HG02973 (cell line): Measurements from ENCODE around the gene ZNF48.

Experiments
- ATAC-seq: cut with Tn5 transposase; IDR thresholded peaks from one replicate; pipeline ENCODE4 v1.9.1; 2021; ENCODE audit warnings: moderate library complexity; ENCODE audit not compliant: unreplicated experiment

ZNF48 gene

DNA sequence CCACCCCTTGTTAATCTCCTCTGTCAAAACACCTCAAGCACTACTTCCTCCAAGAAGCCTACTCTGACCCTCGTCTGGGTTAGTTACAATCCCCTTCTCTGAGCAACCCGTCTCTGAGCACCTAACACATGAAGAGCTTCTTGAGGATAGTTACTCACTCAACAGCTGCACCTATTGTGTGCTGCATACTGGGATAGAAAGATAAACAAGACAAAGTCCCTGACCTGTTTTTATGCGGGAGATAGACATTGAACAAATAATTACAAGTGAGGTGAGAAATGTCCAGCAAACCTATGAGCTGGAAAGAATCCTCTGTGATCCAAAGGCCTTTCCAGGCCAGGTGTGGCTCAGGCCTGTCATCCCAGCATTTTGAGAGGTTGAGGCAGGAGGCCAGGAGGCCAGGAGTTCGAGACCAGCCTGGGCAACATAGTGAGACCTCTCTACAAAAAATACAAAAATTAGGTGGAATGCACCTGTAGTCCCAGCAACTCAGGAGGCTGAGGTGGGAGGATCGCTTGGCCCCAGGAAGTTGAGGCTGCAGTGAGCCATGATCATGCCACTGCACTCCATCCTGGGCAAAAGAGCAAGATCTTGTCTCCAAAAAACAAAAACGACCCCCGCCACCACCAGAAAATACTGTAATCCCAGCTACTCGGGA lies 6.7 kb downstream of the ZNF48 start:
- no peak for ATAC-seq

GRCh38 chr16:30406795-30407101 lies 11.5 kb downstream of the ZNF48 start:
- peak; percentile 4 for ATAC-seq

DNA sequence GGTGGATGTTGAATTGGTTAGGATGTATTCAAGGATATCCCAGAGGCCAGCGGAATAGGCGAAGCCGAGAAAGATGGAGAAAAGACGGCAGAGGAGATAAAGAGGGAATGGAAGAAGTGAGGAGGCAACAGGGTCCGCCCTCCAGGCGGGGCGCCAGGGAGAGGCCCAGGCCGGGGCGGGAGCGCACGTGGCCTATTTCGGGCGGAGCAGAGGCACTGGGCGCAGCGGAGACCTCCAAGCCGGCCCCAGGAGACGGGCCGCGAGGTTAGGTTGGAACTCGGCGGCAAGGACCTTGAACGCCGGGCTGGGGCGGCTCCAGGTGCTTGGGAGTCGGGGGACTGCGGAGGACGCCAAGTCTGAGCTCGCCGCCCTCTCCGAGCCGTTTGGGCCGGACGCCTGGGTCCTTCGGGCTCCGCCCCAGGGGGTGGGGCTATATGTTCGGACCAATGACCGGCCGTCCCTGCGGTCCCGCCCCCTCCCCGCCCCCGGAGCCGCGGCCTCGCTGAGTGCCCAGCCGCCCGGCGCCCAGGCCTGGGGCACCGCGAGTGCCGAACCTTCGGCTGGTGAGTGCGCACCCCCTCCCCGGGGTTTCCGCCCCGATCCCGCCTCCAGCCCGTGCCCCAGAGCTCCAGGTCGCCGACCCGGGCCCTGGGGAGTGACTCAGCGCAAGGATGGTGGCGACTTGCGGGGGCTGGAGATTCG lies 12.0 kb downstream of the ZNF48 start, which contains the start of gene ZNF771:
Gene ZNF771, plus strand, starts transcription at position 505 of the 702 bp plus-strand sequence. CDS start 448 bp downstream, outside the sequence.
- ATAC-seq, result peak; percentile 58

DNA sequence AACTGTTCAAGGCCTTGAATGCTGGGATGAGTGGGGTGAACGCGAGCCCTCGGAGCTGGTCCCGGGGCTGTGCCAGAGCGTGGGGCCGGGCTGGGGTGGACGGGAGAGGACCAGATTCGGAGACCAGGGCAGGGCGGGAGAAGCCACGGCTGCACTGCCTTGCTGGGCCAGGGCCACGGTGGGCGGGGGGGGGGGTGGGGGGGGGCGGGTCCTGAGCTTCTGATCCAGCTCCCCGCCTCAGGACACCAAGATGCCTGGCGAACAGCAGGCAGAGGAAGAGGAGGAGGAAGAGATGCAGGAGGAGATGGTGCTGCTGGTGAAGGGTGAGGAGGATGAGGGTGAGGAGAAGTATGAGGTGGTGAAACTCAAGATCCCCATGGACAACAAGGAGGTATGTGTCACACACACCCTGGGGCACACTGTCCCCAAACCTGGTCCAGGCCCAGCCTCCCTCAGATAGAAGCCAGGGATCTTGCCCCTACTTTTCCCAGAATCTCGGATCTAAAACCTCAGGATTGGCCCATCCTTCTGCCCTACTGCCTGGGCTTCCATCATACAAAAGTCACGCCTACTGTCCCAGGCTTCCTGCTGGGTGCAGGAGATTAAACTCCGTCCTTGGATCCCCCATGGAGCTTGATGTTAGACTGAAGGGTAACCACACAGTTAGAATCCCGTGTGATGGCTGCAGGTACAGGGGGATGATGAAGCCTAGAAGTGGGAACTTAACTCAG lies 12.7 kb downstream of the ZNF48 start:
- ATAC-seq, result peak; percentile 18

GRCh38 chr16:30409125-30410060 lies 14.2 kb downstream of the ZNF48 start:
- no peak for ATAC-seq

DNA sequence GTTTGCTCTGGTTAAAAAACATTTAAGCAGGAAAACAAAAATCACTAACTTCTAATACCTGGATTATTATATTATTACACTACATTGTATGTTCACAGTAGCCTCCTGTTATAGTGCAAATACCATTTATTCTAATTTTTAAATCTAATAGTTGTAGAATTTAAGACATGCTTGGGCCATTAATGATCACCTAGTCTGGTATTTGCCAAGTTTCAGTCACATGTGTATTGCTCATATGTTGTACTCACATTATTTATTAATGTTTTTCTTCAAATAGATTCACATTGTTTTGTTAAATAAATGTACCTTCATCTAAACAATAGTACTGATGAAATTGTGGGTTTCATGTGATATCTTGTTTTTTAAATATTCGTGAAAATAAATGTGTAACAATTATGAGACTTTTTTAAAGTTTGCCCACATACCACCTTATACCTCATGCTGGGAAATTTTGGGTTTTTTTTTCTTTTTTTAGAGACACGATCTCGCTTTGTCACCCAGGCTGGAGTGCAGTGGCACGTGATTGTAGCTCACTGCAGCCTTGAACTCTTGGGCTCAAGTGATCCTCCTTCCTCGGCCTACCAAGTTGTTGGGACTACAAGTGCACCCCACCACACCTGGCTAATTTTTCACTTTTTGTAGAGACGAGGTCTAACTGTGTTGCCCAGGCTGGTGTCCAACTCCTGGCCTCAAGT lies 18.0 kb downstream of the ZNF48 start:
- no peak for ATAC-seq

DNA sequence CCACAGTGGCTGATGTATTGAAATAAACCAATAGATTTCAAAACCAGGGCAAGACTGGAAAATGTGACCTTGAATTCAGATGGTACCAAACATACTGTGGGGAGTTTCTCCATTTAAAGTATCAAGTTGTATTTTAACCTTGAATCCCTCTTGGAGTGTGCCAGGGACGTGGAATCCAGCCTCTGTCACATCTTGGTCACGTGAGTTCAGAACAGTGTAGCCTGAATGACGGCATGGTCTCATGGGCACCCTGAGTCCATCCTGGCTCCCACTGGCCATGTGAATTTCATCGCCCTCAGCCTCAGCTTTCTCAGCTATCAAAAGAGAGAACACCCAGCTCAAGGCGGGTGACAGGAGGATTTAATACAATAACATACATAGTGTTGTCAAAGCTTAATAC lies 18.9 kb downstream of the ZNF48 start:
- ATAC-seq, result no peak

- no peak for ATAC-seq
These were observed 20.9 kb downstream of the ZNF48 start for GRCh38 chr16:30416047-30416603.

GRCh38 chr16:30416624-30417528 lies 21.7 kb downstream of the ZNF48 start:
- no peak for ATAC-seq

DNA sequence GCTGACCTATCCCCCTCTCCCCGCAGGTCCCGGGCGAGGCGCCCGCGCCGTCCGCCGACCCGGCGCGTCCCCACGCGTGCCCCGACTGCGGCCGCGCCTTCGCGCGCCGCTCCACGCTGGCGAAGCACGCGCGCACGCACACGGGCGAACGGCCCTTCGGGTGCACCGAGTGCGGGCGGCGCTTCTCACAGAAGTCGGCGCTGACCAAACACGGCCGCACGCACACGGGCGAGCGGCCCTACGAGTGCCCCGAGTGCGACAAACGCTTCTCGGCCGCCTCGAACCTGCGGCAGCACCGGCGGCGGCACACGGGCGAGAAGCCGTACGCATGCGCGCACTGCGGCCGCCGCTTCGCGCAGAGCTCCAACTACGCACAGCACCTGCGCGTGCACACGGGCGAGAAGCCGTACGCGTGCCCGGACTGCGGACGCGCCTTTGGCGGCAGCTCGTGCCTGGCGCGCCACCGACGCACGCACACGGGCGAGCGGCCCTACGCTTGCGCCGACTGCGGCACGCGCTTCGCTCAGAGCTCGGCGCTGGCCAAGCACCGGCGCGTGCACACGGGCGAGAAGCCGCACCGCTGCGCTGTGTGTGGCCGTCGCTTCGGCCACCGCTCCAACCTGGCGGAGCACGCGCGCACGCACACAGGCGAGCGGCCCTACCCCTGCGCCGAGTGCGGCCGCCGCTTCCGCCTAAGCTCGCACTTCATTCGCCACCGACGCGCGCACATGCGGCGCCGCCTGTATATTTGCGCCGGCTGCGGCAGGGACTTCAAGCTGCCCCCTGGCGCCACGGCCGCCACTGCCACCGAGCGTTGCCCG lies 22.5 kb downstream of the ZNF48 start:
- ATAC-seq, result no peak

- ATAC-seq, result no peak
These were observed 23.3 kb downstream of the ZNF48 start for GRCh38 chr16:30418350-30419181.

GRCh38 chr16:30421010-30421409 lies 25.8 kb downstream of the ZNF48 start:
- no peak for ATAC-seq

DNA sequence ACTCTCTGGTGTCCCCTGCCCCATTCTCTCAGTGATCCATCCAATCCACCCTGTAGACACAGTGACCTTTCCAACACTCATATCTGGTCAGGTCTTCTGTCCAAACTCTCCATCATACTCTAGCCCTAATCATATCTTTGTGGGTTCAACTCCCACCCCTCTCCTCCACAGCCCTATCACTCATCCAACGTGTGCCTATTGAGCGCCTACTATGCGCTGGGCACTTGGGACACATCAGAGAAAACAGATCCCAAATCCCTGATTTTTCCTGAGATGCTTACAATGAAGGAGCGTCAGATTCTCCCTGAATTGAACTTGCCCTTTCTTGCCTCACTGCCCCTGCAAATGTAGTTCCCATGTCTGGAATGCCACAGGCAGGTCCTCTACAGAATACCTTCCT lies 32.8 kb downstream of the ZNF48 start:
- no peak for ATAC-seq

GRCh38 chr16:30429418-30429677 lies 34.1 kb downstream of the ZNF48 start:
- ATAC-seq, result no peak

GRCh38 chr16:30429678-30430427 lies 34.6 kb downstream of the ZNF48 start, which contains the start of gene DCTPP1:
Gene DCTPP1, minus strand, starts transcription at chr16:30430030. Its CDS starts 50 bp downstream, at chr16:30429980.
- ATAC-seq, result peak; percentile 95

GRCh38 chr16:30430428-30430970 lies 35.3 kb downstream of the ZNF48 start:
- ATAC-seq, result peak; percentile 3
